Colonic mucosa (tissue), 4 donors: ENCODE data around the gene PRKAG3. TPM values are rescaled to one million over a fixed set of nuclear protein-coding genes. Genes with fewer than 3 reads are reported as not detected.
"Not testable (repeated sequence)": the region's sequence is repeated elsewhere in the genome, so short reads cannot be mapped to it uniquely, and the experiment has no call there.

ENCODE experiments used
- DNase-seq: peaks from one replicate; pipeline ENCODE4 v3.0.0-alpha.2; 2020
- H3K27ac ChIP-seq: fragments of 200-600 bp; one replicate; pipeline ENCODE4 v1.8.0; 2021
- H3K27me3 ChIP-seq: fragments of 200-600 bp; one replicate; pipeline ENCODE4 v1.8.0; 2021
- H3K36me3 ChIP-seq: fragments of 200-600 bp; one replicate; pipeline ENCODE4 v1.8.0; 2021
- H3K4me1 ChIP-seq: fragments of 200-600 bp; one replicate; pipeline ENCODE4 v1.8.0; 2021; ENCODE audit warnings: mild to moderate bottlenecking
- H3K4me3 ChIP-seq: fragments of 200-600 bp; one replicate; pipeline ENCODE4 v1.8.0; 2021
- H3K9ac ChIP-seq, 2 donors: one replicate each; pipeline ENCODE4 v1.7.0; 2013; ENCODE audit warnings: control low read depth in 2 of 2, low read depth in 2 of 2, low read length in 2 of 2
- H3K9me3 ChIP-seq: fragments of 200-600 bp; one replicate; pipeline ENCODE4 v1.8.0; 2021
- CTCF ChIP-seq: fragments of 200-600 bp; IDR thresholded peaks from one replicate; pipeline ENCODE4 v1.8.0; 2022; ENCODE audit warnings: antibody characterized with exemption, mild to moderate bottlenecking
- intact Hi-C: fragments of 100-400 bp; cut with DNase I; formaldehyde crosslinking; loops from one replicate; pipeline ENCODE4 v1.14.1; 2022
- microRNA-seq: library from miRNA; unstranded; fragments of <30 nt; microRNA quantifications from one replicate; pipeline ENCODE4, GENCODE V29; 2019
- total RNA-seq, 2 donors: library from RNA; stranded (reverse); fragmentation: NEBNext Ultra II Directional in 1 of 2; extraction: Animal tissue kit (Norgen Biotek cat#: 25700) in 1 of 2; gene quantifications; one replicate each; pipeline ENCODE4 v1.2.1, GENCODE V29; 2021
- donor health status: healthy.
- donor health status: DM: no; HTN: no; CAD: no.
- donor health status: DM: no; HTN: no; CAD: no.

PRKAG3 gene
- total RNA-seq, 2 donors from 2014 or later: not detected

- no peaks in the 10 kb centered on the region for H3K27me3 ChIP-seq
- no peak for TF ChIP-seq CTCF
- no peaks in the 10 kb centered on the region for H3K9me3 ChIP-seq
- H3K36me3 ChIP-seq: no peaks in the 10 kb centered on the region
- DNase-seq: no peak
- no peaks in the 10 kb centered on the region for H3K4me1 ChIP-seq
- H3K4me3 ChIP-seq: no peak overlapping the region
- no peak overlapping the region for H3K27ac ChIP-seq
- intact Hi-C loops: no loop called here
- H3K9ac ChIP-seq: no peak overlapping the region
Observed at GRCh38 chr2:218780046-218780445, 51.6 kb downstream of the PRKAG3 start.

- H3K4me1 ChIP-seq: no peaks in the 10 kb centered on the region
- no peak overlapping the region for H3K9ac ChIP-seq
- no peak overlapping the region for H3K4me3 ChIP-seq
- DNase-seq: no peak
- H3K9me3 ChIP-seq: no peaks in the 10 kb centered on the region
- no peaks in the 10 kb centered on the region for H3K27me3 ChIP-seq
- no peaks in the 10 kb centered on the region for H3K36me3 ChIP-seq
- intact Hi-C loops: no loop called here
- H3K27ac ChIP-seq: no peak overlapping the region
- no peak for TF ChIP-seq CTCF
Observed at GRCh38 chr2:218777276-218777990, 54.2 kb downstream of the PRKAG3 start.

GRCh38 chr2:218776488-218776887 lies 55.1 kb downstream of the PRKAG3 start:
- no peak overlapping the region for H3K27ac ChIP-seq
- no peaks in the 10 kb centered on the region for H3K4me1 ChIP-seq
- H3K27me3 ChIP-seq: no peaks in the 10 kb centered on the region
- no peak overlapping the region for H3K9ac ChIP-seq
- DNase-seq: no peak
- intact Hi-C loops: no loop called here
- H3K9me3 ChIP-seq: no peaks in the 10 kb centered on the region
- TF ChIP-seq CTCF: no peak
- H3K4me3 ChIP-seq: no peak overlapping the region
- no peaks in the 10 kb centered on the region for H3K36me3 ChIP-seq

GRCh38 chr2:218773881-218774280 lies 57.7 kb downstream of the PRKAG3 start:
- no peaks in the 10 kb centered on the region for H3K9me3 ChIP-seq
- no peaks in the 10 kb centered on the region for H3K4me1 ChIP-seq
- H3K36me3 ChIP-seq: no peaks in the 10 kb centered on the region
- no peak for TF ChIP-seq CTCF
- no peak overlapping the region for H3K9ac ChIP-seq
- H3K4me3 ChIP-seq: no peak overlapping the region
- H3K27me3 ChIP-seq: no peaks in the 10 kb centered on the region
- no peak for DNase-seq
- intact Hi-C loops: no loop called here
- no peak overlapping the region for H3K27ac ChIP-seq

GRCh38 chr2:218772759-218773158 lies 58.8 kb downstream of the PRKAG3 start:
- H3K4me1 ChIP-seq, intact Hi-C loops, H3K9me3 ChIP-seq, H3K4me3 ChIP-seq, H3K36me3 ChIP-seq, DNase-seq, H3K27ac ChIP-seq, H3K27me3 ChIP-seq, H3K9ac ChIP-seq: not testable (repeated sequence)

Small RNA genes lying within 50 kb of the gene (microRNA-seq; reads per million reads assigned to microRNA genes)
- gene MIR9500: not detected

Other genes starting within 250 kb of the PRKAG3 start
- gene PLCD4, start 223.9 kb downstream of the PRKAG3 start, total RNA-seq: 1 to 10 TPM in 1 of 2 donors, under 1 TPM in 1; 0.54 to 1.6 TPM
- gene ZNF142, start 172.2 kb downstream of the PRKAG3 start, total RNA-seq: 10 to 100 TPM; 14.8 to 25.3 TPM
- 10 to 100 TPM; 21.7 to 63.7 TPM for gene BCS1L, start 172.1 kb downstream of the PRKAG3 start, total RNA-seq
- 10 to 100 TPM; 12.6 to 20.7 TPM for gene RNF25, start 159.8 kb downstream of the PRKAG3 start, total RNA-seq
- gene STK36, start 159.7 kb downstream of the PRKAG3 start, total RNA-seq: 10 to 100 TPM; 17.8 to 36.7 TPM
- 10 to 100 TPM; 27.5 to 36.7 TPM for gene TTLL4, start 121.0 kb downstream of the PRKAG3 start, total RNA-seq
- gene CYP27A1, start 49.7 kb downstream of the PRKAG3 start, total RNA-seq: 10 to 100 TPM; 21.7 to 54.0 TPM
- under 1 TPM; 0.25 to 0.37 TPM for gene WNT6, start 28.0 kb upstream of the PRKAG3 start, total RNA-seq
- under 1 TPM; 0.44 to 0.61 TPM for gene WNT10A, start 49.0 kb upstream of the PRKAG3 start, total RNA-seq
- under 1 TPM; 0.30 to 0.56 TPM for gene CDK5R2, start 127.9 kb upstream of the PRKAG3 start, total RNA-seq
- gene FEV, start 153.4 kb upstream of the PRKAG3 start, total RNA-seq: 1 to 10 TPM; 2.9 to 6.5 TPM
- 1 to 10 TPM; 3.4 to 5.5 TPM for gene CRYBA2, start 161.6 kb upstream of the PRKAG3 start, total RNA-seq
- 1 to 10 TPM in 1 of 2 donors, under 1 TPM in 1; 0.05 to 1.6 TPM for gene CFAP65, start 209.7 kb upstream of the PRKAG3 start, total RNA-seq
- 100 to 1,000 TPM in 1 of 2 donors, 10 to 100 TPM in 1; 82.2 to 103 TPM for gene IHH, start 229.1 kb upstream of the PRKAG3 start, total RNA-seq